Activated CD4-positive, alpha-beta T cell treated with anti-CD3 and anti-CD28 coated beads for 24 hours (primary cell): ENCODE results near the gene MARCO.
"Not testable (repeated sequence)": the region's sequence is repeated elsewhere in the genome, so short reads cannot be mapped to it uniquely, and the experiment has no call there.

Experiments used
- DNase-seq, 2 donors: peaks; one replicate each; pipeline ENCODE4 v3.0.0-alpha.2; 2020; ENCODE audit warnings: low read depth in 2 of 2

The MARCO gene

DNA sequence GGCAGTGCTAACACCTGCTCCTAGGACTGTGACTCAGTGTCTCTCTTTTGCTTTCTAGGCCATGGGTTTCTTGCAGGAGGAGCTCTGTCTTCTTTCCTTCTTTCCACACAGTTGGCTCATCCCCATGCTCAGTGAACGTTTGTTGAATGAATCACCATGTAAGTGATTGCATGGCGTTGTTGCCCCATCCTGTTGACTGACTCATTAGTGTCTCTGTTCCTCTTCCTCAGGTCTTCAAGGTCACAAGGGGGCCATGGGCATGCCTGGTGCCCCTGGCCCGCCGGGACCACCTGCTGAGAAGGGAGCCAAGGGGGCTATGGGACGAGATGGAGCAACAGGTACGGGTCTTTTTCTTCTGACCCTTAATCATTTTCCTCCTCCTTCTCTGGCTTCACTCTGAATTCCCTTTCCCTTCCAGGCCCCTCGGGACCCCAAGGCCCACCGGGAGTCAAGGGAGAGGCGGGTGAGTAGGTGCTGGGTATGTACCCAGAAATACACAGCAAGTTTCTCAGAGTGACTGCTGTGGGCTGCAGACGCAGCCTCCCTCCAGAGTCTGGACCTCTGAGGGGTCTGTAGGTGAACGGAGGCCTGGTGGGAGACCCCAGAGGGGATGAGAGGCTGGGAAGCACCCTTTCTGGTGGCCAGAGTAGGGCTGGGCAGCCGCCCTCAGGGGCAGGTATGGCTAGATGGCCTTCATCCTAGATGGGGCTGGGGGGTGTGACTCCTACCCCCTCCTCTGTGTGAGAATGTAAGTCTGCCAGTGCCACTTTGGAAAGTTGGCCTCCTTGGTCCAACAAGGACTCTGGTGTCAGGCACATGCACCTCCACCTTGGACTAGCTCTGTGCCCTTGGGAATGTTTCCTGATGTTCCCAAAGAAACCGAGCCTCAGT, 32.4 kb downstream of the MARCO start:
- no peak for DNase-seq

DNA sequence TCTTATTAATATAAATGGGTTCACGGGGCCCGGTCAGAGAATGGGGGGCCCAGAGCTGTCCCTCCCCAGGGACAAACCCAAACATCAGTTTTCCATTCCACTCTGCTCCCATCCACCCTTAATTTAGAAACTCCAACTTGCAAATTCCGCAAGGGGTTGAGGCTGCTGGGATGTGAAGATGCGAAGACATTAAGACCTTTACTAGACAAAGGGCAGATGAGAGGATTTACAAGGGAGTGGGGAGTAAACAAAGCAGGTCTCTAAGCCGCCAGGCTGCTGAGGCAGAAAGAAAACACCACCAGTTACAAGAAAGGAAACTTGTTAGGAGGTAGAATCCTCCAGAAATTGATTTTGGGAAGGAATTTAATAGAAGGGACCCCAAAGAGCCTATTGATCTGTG, 33.1 kb downstream of the MARCO start:
- no peak for DNase-seq

DNA sequence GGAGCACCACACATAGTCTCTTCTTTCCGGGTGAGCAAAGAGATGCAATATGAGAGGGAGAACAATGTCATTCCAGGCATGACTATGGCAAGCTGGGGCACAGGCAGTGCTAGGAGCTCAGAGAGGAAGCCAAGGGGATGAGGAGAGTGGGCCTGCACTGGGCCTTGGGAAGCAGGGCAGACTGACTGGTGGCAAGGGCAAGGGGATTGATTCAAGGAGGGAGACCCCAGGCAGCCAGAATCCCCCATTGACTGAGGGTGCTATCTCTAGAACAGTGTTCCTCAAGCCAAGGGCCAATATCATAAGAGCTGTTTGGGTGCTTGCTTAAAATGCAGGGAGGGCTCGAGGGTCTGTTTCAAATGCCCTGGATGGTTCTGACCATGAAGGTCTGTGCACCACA, 36.1 kb downstream of the MARCO start:
- no peak for DNase-seq

DNA sequence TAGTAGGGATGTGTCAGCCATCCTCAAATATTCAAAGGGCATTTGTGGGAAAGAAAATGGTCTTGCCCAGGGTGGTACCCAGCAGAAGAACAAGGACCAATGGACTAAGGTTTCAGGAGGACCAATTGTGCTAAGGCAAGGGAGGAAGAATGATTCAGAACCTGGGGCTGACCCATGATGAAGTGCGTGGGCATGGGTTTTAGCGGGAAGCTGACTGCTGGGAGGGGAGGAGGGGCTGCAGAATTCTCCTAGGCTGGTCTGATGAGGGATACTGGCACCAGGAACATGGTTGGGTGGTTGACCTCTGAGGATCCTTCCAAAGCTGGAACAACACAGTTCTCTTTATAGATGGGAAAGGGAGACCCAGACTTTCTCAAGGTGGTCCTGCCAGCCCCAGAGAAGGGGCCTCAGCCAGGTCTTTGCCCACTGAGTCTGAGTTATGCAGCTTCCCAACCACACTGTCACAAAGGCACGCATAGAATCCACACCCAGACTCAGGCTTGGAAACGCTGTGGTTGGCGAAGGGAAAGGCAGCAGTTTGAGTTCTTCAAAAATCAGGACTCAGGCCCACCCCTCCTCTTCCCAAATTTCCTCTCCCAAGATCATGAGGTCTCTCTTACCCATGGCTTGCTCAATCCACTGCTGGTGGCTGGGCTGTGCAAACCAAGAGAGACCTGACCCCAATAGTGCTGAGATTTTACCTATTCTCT, 37.3 kb downstream of the MARCO start:
- DNase-seq, result no peak

DNA sequence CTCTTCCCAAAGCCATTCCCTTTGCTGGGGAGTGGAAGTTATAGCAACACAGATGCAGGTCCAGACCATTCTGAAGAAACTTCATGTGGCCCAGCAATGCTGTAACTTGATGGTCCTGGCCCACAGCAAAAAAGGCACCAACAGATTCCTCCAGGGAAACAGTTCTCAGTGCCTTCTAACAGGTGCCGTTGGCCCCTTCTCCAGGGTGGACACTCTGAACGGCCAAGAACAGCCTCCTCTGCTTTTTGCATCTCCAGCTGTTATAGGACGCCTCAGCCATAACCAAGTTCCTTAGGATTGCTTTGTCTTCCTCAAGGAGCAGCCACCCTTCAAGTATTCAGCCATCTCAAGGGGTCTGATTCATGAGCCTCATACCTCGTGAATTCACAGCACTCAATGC, 38.0 kb downstream of the MARCO start:
- DNase-seq, result no peak

DNA sequence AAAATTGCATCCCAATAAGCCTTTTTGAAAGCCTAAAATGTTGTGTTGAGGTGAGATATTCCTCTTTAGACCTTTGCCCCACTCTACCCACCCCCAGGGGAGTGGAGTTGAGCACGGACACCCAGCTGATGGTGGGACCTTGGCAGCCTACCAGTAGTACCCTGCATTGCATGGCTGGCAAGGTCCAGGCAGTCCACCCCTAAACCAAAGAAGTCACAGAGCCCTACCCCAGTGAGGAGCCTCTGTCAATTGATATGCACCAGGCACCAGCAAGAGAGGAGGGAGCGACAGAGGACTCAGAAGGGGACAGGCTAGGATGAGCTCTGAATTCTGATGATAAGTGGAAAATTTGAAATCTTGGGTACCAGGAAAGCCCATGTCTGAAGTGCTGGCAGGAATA, 38.6 kb downstream of the MARCO start:
- no peak for DNase-seq

DNA sequence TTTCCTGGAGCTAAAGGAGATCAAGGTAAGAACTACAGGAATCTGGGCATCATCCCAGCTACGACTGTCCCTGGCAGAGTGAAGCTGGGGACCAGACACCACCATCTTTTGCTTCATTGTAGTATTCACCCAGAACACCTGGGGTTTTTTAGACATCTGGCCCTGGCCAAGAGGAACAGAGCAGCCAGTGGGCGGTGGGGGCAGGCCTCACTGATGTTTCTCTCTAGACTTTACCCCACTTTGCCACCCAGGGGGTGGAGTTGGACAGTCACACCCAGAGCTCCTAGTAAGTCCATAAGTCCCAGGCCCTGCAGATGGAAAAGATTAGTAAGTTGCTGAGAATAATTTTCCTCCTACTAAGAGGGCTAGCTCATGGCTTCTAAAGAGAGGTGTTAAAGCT, 39.6 kb downstream of the MARCO start:
- no peak for DNase-seq

DNA sequence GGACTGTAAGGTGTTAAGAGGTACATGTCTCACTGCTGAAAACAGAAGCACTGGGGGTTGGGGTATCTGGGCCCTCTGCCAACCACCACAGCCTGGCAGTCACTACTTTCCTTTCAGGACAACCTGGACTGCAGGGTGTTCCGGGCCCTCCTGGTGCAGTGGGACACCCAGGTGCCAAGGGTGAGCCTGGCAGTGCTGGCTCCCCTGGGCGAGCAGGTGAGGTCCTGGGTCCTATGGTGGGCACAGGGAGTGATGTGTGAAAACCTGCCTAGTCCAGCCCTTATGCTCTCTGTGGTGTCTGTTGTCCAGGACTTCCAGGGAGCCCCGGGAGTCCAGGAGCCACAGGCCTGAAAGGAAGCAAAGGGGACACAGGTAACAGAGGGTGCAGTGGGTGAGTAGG, 40.0 kb downstream of the MARCO start:
- DNase-seq, result no peak

DNA sequence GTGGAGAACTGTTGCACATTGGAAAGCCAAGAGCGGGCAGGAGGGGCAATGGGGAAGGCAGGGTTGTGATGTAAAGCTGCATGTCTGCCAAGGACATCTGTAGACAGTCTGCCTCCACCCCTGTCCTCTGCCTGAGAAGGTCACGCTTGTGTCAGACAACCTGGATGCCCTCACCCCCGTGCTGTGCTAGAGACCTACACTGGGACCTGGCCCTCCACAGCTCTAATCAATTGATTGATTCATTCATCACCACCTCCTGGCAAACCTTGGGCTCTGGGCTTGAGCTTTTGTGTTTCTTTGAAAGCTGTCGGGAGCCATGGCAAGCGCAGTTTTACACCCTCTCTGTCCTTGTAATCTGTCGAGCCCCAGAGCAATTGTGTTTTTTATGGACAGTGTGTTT, 41.1 kb downstream of the MARCO start:
- DNase-seq, result no peak

DNA sequence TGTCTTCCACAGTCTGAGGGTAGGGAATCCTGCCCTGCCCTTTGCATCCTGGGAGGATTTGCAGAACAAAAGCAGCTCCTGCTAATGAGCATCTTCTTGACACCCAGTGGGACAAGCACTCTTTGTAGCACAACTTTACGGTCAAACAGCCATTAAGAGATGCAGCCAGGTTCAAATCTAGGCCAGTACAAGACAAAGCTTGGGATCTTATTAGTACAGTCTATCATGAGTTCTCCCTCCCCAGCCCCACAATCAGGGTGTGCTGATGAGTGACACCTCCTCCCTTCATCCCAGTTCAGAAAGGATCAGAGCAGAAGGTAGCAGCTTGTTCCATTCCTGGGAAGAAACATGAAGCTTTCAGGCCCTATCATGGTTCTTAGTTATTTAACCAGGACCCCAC, 41.9 kb downstream of the MARCO start:
- no peak for DNase-seq

DNA sequence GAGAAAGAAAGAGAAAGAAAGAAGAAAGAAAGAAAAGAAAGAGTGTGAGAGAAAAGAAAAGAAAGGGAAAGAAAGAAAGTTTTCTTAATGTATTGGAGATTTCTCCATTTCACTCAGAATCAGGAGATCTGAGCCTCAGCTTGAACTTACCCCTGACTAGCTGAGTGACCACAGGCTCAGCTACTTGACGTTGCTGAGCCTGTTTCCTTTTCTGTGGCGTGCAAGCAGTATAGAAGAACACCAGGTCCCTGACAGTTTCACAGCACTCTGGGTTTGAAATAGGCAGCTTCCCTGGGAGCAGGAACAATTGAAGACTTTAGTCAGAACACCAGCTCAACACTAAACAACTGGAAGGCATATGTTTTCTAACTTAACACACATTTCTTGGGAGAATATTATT, 44.7 kb downstream of the MARCO start:
- no peak for DNase-seq

DNA sequence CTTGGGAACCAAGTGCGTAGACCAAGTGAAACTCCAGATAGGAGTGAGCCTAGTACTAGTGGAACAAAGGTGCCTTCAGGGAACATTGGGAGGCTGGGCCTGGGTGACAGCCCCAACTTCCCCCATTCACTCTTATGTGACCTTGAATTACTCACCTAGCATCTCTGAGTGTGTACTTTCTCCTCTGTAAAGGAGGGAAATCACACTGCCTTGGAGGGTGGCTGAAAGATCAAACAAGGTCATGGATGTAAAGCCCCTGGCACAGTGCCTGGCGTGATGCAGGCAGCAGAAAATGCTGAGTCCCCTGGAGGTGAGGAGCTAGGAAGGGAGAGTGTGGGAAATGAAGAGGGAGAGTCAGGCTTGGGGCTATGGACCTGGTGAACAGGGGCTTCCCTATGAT, 45.9 kb downstream of the MARCO start:
- no peak for DNase-seq

DNA sequence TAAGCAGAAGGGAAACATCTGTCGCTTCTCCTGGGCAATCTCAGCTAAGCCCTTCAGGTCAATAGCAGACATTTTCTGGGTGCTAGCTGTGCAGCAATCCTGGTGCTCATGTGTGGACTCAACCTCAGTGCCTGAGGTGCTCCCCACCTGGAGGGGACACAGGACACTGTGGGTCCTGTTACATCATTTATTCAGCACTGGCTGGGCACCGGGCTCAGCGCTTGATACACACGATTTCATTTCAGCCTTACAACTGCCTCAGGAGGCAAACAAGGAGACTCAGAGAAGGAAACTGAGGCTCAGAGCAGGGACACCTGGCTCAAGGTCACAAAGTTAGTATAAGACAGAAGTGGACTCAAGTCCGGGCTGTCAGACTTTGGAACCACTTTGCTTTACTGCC, 46.7 kb downstream of the MARCO start:
- DNase-seq, result no peak

DNA sequence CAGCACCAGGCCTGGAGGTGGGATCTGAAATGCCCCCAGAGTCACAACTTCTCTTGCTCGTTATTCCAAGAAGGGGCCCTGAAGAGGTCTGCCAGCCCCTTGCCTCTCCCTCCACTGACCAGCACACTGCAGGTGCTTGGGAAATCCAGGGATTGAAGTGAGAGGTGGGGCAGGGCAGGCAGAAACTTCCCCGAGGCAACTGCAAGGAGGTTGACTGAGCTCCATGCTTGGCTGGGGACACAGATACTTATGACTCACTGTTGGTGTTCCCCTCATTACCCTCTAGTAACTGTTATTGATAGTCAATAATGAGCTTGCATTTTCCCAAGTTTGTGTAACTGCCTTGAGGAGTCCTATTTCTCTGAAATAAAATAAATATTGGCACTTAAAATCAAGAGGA, 47.5 kb downstream of the MARCO start:
- no peak for DNase-seq

DNA sequence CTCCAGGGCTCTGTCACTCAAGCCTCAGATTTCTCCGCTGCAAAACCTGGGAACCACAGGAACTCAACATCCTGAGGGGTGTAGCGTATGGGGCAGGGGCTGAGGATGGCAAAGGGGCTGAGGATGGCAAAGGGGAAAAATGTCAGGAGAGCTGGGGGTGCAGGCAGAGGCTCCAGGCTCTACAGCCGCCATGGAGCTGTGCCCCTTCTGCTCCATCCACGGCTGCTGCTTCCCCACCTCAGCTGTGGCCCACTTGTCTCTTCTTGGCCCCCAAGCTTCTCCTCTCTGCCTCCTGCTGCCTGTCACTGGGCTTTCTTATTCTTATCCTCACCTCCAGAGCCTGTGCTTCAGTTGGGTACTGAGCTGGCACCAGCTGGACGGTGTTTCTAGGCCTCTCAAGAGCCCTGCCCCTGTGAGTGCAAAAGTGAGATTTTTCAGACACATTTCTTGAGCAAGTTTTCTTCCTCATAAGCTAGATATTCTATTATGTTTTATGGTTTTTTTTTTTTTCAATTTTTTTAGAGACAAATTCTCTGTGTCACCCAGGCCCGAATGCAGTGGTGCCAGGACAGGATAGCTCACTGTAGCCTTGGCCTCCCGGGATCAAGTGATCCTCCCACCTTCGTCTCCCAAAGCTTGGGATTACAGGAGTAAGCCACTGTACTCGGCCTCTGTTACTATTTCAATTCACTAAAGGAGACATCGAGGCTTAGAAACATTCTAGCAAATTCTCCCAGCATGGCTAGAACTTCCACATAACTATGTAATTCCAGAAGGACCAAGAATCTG, 49.0 kb downstream of the MARCO start:
- no peak for DNase-seq

DNA sequence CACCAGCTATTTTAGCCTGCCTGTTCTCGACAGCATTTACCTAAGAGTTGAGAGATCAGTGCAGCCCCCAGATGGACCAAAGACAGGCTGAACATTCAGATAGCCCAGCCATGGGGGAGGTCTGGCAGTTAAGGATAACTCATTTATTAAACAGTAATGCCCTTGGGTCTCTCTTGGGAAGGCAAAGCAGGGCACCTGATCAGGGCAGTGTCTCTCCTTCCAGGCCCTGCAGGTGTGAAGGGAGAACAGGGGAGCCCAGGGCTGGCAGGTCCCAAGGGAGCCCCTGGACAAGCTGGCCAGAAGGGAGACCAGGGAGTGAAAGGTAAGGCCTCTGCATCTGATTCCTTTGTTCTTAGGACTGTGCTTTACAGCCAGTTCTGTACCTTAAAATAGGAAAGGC, 49.6 kb downstream of the MARCO start:
- DNase-seq, result no peak

DNA sequence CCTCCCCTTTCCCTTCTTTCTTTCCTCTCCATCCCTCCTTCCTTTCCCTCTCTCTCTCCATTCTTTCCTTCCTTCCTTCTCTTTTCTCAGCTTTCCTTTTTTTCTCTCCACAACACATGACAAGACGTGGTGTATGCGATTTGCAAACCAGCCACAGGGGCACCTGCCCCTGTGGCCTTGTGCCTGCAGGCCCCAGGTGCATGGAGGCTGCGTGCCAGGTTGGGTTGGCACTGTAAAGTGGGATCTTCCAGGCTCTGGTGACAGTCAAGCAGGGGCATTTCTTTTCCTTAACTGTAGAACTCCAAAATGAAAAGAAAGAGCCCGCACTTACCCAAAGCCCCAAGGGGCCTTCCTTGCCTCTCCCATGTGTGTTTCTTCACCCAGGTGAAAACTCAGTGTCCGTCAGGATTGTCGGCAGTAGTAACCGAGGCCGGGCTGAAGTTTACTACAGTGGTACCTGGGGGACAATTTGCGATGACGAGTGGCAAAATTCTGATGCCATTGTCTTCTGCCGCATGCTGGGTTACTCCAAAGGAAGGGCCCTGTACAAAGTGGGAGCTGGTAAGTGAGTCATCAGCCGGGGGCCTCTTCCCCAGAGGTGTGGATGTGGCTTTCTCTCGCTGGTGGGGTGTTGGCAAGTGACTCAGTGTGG, 50.9 kb downstream of the MARCO start:
- no peak for DNase-seq

DNA sequence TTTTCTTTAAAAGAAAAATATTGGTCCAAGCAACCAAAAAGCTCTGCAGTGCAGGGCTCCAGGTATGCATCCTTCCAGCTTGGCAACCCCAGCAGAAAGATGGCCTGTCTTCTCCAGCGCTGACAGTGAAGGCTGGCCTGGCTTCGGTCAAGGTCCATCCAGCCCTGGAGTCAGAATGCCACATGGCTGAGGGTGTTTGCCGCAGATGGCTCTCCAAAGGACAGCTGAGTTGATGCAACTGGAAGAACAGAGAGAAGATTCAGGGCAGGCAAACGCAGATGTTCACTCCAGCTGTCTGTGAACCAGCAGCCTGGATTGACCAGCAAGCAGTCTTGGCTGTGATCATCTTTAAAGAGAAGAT, 51.4 kb downstream of the MARCO start:
- no peak for DNase-seq

DNA sequence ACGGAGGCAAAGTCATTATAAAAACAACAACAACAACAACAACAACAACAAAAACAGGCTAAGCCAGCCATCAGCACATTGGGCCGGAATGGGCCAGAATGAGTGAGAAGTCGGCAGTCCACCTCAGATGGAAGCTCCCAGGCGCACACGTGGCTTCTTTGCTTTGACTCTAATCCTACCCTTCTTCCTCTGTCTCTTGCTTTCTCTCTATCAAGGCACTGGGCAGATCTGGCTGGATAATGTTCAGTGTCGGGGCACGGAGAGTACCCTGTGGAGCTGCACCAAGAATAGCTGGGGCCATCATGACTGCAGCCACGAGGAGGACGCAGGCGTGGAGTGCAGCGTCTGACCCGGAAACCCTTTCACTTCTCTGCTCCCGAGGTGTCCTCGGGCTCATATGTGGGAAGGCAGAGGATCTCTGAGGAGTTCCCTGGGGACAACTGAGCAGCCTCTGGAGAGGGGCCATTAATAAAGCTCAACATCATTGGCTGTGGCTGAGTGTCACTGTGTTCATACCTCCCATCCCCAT, 52.2 kb downstream of the MARCO start:
- DNase-seq, result no peak

DNA sequence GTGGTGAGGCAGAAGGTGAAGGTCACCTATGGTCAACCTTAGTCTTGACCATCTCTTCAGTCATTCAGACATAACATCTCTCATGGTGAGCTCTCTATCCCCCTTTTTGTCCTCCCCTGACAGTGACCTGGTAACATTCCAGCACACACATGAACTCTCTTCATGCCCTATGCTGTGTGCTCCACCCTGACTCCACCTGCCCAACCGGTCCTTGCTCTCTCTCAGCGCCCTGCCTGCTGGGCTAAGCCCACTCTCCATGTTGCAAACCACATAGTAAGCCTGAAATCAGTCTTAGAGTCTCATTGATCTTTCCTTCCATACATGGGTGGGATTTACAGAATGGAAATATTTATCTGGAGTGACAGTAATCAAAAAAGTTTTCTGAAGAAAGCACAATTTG, 52.8 kb downstream of the MARCO start:
- DNase-seq, result no peak

DNA sequence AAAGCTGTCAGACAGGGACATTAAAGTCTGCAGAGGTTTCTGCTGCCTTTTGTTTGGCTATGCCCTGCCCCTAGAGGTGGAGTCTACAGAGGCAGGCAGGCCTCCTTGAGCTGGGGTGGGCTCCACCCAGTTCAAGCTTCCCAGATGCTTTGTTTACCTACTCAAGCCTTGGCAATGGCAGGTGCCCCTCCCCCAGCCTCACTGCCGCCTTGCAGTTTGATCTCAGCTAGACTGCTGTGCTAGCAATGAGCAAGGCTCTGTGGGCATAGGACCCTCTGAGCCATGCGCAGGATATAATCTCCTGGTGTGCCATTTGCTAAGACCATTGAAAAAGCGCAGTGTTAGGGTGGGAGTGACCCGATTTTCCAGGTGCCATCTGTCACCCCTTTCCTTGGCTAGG, 61.9 kb downstream of the MARCO start:
- DNase-seq, result not testable (repeated sequence)

DNA sequence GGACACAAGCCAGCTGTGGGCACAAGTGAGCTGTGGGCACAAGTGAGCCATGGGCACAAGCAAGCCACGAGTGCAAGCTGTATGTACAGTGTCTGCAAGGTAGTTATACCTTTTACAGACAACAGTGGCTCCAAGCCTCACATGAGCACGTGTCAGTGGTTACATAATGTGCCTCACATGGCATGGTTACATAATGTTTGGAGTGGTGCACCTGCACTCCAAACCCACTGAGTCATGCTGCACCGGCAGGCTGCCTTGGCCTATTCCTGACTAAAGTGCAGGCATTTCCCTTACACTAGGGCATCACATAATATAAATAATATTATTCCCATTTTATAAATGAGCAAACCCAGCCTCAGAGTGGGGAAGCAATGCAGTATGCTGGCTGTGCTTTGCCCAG, 62.6 kb downstream of the MARCO start:
- no peak for DNase-seq
